ENCODE measurements around the gene PDE8A. TPM values are rescaled to one million over a fixed set of nuclear protein-coding genes. Genes with fewer than 3 reads are reported as not detected.

Gene PDE8A
- total and polyA plus RNA-seq, 2 donors (not counting 3 experiments of a cell fraction or from before 2014, with no cell fraction given), result 21.3 to 45.7 TPM

- TF ChIP-seq CTCF (IDR thresholded peaks at IDR 0.05; ENCODE audit: extremely low read depth in 1 of 2, insufficient read depth in 1 of 2, low read depth in 1 of 2, low read length in 2 of 2) (no peak), EZH2 (IDR thresholded peaks at IDR 0.05; ENCODE audit: borderline replicate concordance, low read depth, low read length, severe bottlenecking) (no peak), FOS (IDR thresholded peaks at IDR 0.05; ENCODE audit: borderline replicate concordance, insufficient read depth, low read length) (no peak), JUN (IDR thresholded peaks at IDR 0.05; ENCODE audit: borderline replicate concordance, insufficient read depth, insufficient read length, low read depth) (no peak), GATA2 (IDR thresholded peaks at IDR 0.05; ENCODE audit: insufficient read depth, insufficient read length, low read depth, low read length) (no peak), MYC (IDR thresholded peaks at IDR 0.05; ENCODE audit: low read depth, low read length) (no peak), POLR2A (IDR thresholded peaks at IDR 0.05; ENCODE audit: low read depth, low read length) (no peak)
- TF ChIP-seq, protein P1, sequence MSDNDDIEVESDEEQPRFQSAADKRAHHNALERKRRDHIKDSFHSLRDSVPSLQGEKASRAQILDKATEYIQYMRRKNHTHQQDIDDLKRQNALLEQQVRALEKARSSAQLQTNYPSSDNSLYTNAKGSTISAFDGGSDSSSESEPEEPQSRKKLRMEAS (IDR thresholded peaks at IDR 0.05; ENCODE audit: insufficient read depth, insufficient read length), result no peak
- no TSS peak for BruUV-seq (replicated peaks)
- Histone ChIP-seq H3K36me3 (ENCODE audit: control insufficient read depth in 2 of 2, extremely low read depth in 1 of 2, insufficient read depth in 2 of 2, low read length in 2 of 2) (no peaks in the 10 kb centered on the region), H4K20me1 (replicated peaks; ENCODE audit: control insufficient read depth, extremely low read depth, insufficient read depth, low read length) (no peaks in the 10 kb centered on the region), H3K4me2 (ENCODE audit: insufficient read depth, low read length) (no peak overlapping the region), H2AFZ (ENCODE audit: low read depth, low read length) (no peak overlapping the region), H3K79me2 (ENCODE audit: control insufficient read depth, insufficient read depth, low read length) (peaks cover 21% of the 10 kb centered on the region), H3K9ac (replicated peaks; ENCODE audit: extremely low read depth, insufficient read depth, low read length) (no peak overlapping the region), H3K4me3 (replicated peaks in 1 of 3; ENCODE audit: insufficient read depth in 1 of 3, low read depth in 1 of 3, low read length in 3 of 3) (no peak overlapping the region), H3K4me1 (ENCODE audit: control insufficient read depth, extremely low read depth, insufficient read depth, low read length) (peaks cover 12% of the 10 kb centered on the region), H3K27ac (ENCODE audit: insufficient read depth, low read depth, low read length) (no peak overlapping the region), H3K9me3 (replicated peaks; ENCODE audit: control insufficient read depth, insufficient read depth, low read length) (no peaks in the 10 kb centered on the region), H3K9me1 (replicated peaks; ENCODE audit: control insufficient read depth, extremely low read depth, insufficient read depth, low read length) (no peaks in the 10 kb centered on the region), H3K27me3 (ENCODE audit: control insufficient read depth in 2 of 2, insufficient read depth in 2 of 2, low read length in 2 of 2) (no peaks in the 10 kb centered on the region)
- intact Hi-C loops (cut with micrococcal nuclease) (no loop called here), dilution Hi-C loops (cut with MboI; ENCODE audit: extremely low pct_ligation_motif_present, low sequenced_read_pairs) (no loop called here)
- no peak for FAIRE-seq
- POLR2A ChIA-PET, result no interaction called here
- DNase-seq (ENCODE audit: low read depth, low spot score), result no peak
- CTCF ChIA-PET, result interaction anchor here (0.8 to 1.8 kb wide), 2 partner anchors 10 kb away, joined by 3 to 6 read pairs; no protein-coding TSS in a partner anchor
Observed at GRCh38 chr15:85014932-85015331, 33.3 kb downstream of the PDE8A start.
